Upper lobe of left lung (tissue), 6 donors: ENCODE data around the gene MBIP. TPM values are rescaled to one million over a fixed set of nuclear protein-coding genes. Genes with fewer than 3 reads are reported as not detected.
"Not testable (repeated sequence)": the region's sequence is repeated elsewhere in the genome, so short reads cannot be mapped to it uniquely, and the experiment has no call there.

Experiments
- ATAC-seq, 2 donors: fragments of 200-7000 bp; cut with Tn5 transposase; one replicate each; pipeline ENCODE4 v1.9.1; 2022; ENCODE audit warnings: mild to moderate bottlenecking in 2 of 2, moderate library complexity in 2 of 2; ENCODE audit not compliant: low FRiP score in 2 of 2
- DNase-seq, 2 donors: peaks; one replicate each; pipeline ENCODE4 v3.0.0-alpha.2; 2019 to 2020
- H3K27ac ChIP-seq, 4 donors: fragments of 200-600 bp; sonication (generic); one replicate each; pipeline ENCODE4 v1.5.1; 2016 to 2019
- H3K27me3 ChIP-seq, 4 donors: fragments of 200-600 bp; sonication (generic); one replicate each; pipeline ENCODE4 v1.5.1; 2017 to 2019
- H3K36me3 ChIP-seq, 4 donors: fragments of 200-600 bp; sonication (generic); one replicate each; pipeline ENCODE4 v1.5.1; 2016 to 2019
- H3K4me1 ChIP-seq, 4 donors: fragments of 200-600 bp; sonication (generic); one replicate each; pipeline ENCODE4 v1.5.1; 2018 to 2019
- H3K4me3 ChIP-seq, 4 donors: fragments of 200-600 bp; sonication (generic); one replicate each; pipeline ENCODE4 v1.5.1; 2017 to 2019; ENCODE audit warnings: mild to moderate bottlenecking in 2 of 4, moderate library complexity in 1 of 4
- H3K9me3 ChIP-seq, 4 donors: fragments of 200-600 bp; sonication (generic); one replicate each; pipeline ENCODE4 v1.5.1; 2018 to 2019
- CTCF ChIP-seq, 6 experiments: fragments of 450-650 bp in 4 of 6; fragments of 200-600 bp in 2 of 6; sonication (generic) in 2 of 6; IDR thresholded peaks; one replicate each; pipeline ENCODE4 v1.5.1; 2016 to 2019; ENCODE audit warnings: antibody characterized with exemption in 6 of 6
- EP300 ChIP-seq, 4 donors: sonication (generic); formaldehyde crosslinking; IDR thresholded peaks; one replicate each; pipeline ENCODE4 v1.5.1; 2017; ENCODE audit warnings: antibody characterized with exemption in 4 of 4, control low read depth in 2 of 4
- POLR2A ChIP-seq, 4 donors: fragments of 450-650 bp; IDR thresholded peaks; one replicate each; pipeline ENCODE4 v1.5.1; 2016 to 2017; ENCODE audit warnings: antibody characterized with exemption in 4 of 4, mild to moderate bottlenecking in 2 of 4
- POLR2AphosphoS5 ChIP-seq, 2 donors: sonication (generic); formaldehyde crosslinking; IDR thresholded peaks; one replicate each; pipeline ENCODE4 v1.5.1; 2017; ENCODE audit warnings: antibody characterized with exemption in 2 of 2
- WGBS, 2 donors: methylation state at CpG; one replicate each; pipeline ENCODE4 v1.1.5; 2017 to 2018; 5-methylcytosine and 5-hydroxymethylcytosine counted together
- total RNA-seq, 6 donors: library from RNA; depleted of rRNA in 4 of 6; stranded (reverse); fragments of >200 nt in 4 of 6; gene quantifications; one replicate each; pipeline versions ENCODE4 v1.1.0 to v1.2.1, GENCODE V29; 2016 to 2021
- donor health status: DM: no; HTN: no; CAD: no; lungs with moderate emphysema.
- donor health status: DM: no; HTN: yes; CAD: no; lungs with severe emphysema.

Gene MBIP
- total RNA-seq, 6 donors from 2014 or later, result 65.0 to 264 (median 133) TPM

DNA sequence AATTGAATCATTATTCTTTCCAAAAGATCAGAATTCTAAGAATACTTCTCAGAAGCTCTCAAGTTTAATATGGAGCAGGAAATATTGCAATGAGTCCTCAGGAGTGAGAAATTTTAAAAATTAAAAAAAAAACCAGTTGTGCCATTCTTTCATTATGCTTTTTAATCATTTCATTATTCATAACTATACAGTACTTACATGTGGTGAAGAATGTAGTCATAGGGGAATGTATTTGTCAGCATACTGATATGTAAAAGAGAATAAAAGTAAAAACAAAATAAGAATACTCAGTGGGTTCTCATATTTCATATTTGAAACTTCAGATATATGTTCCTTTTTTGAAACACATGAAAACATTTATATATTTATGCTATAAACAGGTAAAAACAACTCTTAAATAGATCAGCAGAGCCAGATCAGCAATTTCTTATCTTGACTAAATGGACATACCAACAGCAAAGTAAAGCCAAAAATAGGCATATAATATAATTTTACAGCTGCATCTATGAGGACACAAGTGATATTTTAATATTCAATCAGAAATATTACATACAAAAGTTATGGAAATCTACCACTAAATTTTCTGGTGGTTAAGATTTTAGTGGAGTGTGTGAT, 19.9 kb upstream of the MBIP start:
- no peak overlapping the region for H3K4me3 ChIP-seq
- no peak overlapping the region for H3K27ac ChIP-seq
- no peaks in the 10 kb centered on the region for H3K36me3 ChIP-seq
- ATAC-seq (no peak), DNase-seq (no peak)
- no peaks in the 10 kb centered on the region for H3K9me3 ChIP-seq
- H3K4me1 ChIP-seq, result no peaks in the 10 kb centered on the region
- no peaks in the 10 kb centered on the region for H3K27me3 ChIP-seq
- TF ChIP-seq POLR2AphosphoS5 (IDR thresholded peaks at IDR 0.05) (no peak), EP300 (IDR thresholded peaks at IDR 0.05) (no peak), POLR2A (IDR thresholded peaks at IDR 0.05) (no peak), CTCF (IDR thresholded peaks at IDR 0.05) (no peak)

DNA sequence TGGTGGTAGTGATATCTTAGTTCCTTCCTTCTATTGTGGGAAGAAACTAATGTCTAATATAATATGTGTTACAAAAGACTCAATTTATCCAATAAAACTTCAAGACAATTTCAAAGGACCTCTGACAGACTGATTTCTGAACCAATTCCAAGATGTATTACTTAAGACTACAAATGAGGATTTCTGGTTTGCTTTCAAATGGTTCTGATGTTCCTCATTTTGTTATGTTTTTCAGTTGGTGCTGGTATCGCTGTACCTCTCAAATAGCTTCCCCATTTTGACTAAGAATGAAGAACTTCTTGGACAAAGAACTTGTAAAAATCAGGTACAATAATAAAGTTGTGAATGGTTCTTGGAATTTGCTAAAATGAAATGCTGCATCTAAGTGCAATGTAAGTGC, 19.4 kb upstream of the MBIP start:
- Histone ChIP-seq H3K36me3 (no peaks in the 10 kb centered on the region), H3K9me3 (no peaks in the 10 kb centered on the region), H3K4me3 (no peak overlapping the region), H3K27me3 (no peaks in the 10 kb centered on the region), H3K4me1 (no peaks in the 10 kb centered on the region), H3K27ac (no peak overlapping the region)
- DNase-seq, result no peak
- TF ChIP-seq POLR2A (IDR thresholded peaks at IDR 0.05) (no peak), POLR2AphosphoS5 (IDR thresholded peaks at IDR 0.05) (no peak), EP300 (IDR thresholded peaks at IDR 0.05) (no peak), CTCF (IDR thresholded peaks at IDR 0.05) (no peak)
- 56 to 72% methylated on average over 1 of the region's 1 CpG for WGBS, 2 donors
- ATAC-seq, result peak in 1 of 2 donors; percentile 53

- TF ChIP-seq POLR2AphosphoS5 (IDR thresholded peaks at IDR 0.05) (no peak), POLR2A (IDR thresholded peaks at IDR 0.05) (no peak), EP300 (IDR thresholded peaks at IDR 0.05) (no peak), CTCF (IDR thresholded peaks at IDR 0.05) (no peak)
- Histone ChIP-seq H3K4me1 (no peaks in the 10 kb centered on the region), H3K27me3 (no peaks in the 10 kb centered on the region), H3K27ac (no peak overlapping the region), H3K9me3 (no peaks in the 10 kb centered on the region), H3K36me3 (no peaks in the 10 kb centered on the region), H3K4me3 (no peak overlapping the region)
- no peak for DNase-seq
- WGBS, 2 donors, result 81% methylated on average over 4 of the region's 4 CpGs
- no peak for ATAC-seq
Measured at GRCh38 chr14:36333119-36333518, 12.7 kb upstream of the MBIP start.

DNA sequence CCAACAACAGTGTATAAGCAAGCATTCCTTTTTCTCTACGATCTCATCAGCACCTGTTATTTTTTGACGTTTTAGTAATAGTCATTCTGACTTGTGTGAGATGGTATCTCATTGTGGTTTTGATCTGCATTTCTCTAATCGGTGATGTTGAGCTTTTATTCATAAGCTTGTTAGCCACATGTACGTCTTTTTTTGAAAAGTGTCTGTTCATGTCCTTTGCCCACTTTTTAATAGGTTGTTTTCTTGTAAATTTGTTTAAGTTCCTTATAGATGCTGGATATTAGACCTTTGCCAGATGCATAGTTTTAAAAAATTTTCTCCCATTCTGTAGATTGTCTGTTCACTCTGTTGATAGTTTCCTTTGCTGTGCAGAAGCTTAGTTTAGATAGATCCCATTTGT, 7.1 kb upstream of the MBIP start:
- H3K9me3 ChIP-seq, H3K4me1 ChIP-seq, H3K27me3 ChIP-seq, H3K4me3 ChIP-seq, H3K36me3 ChIP-seq, H3K27ac ChIP-seq, ATAC-seq, DNase-seq: not testable (repeated sequence)
- 91 to 93% methylated on average over 4 of the region's 4 CpGs for WGBS, 2 donors

DNA sequence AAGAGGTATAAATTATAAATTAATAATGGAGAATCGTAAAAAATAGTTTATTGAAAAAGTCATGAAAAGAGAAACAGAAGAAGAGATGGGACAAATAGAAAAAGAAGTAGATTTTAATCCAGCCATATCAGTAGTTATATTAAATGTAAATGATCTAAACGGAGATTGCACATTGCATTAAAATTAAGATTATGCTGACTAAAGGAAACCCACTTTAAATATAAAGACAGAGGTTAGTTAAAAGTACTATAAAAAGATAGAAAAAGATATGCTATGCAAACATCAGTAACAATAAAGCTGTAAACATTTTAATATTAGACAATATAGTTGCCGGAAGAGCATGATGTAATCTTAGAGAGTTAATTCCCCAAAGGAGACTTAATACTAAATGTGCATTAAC, 5.4 kb upstream of the MBIP start:
- Histone ChIP-seq H3K27me3 (no peaks in the 10 kb centered on the region), H3K9me3 (no peaks in the 10 kb centered on the region), H3K27ac (no peak overlapping the region), H3K4me1 (peaks cover 0 to 3% (median 0%) of the 10 kb centered on the region in 4 donors), H3K4me3 (no peak overlapping the region), H3K36me3 (no peaks in the 10 kb centered on the region)
- no peak for ATAC-seq
- DNase-seq, result no peak
- 92 to 94% methylated on average over 3 of the region's 3 CpGs for whole genome bisulfite sequencing, 2 donors
- TF ChIP-seq POLR2AphosphoS5 (IDR thresholded peaks at IDR 0.05), result no peak
- TF ChIP-seq POLR2A (IDR thresholded peaks at IDR 0.05), result no peak
- no peak for TF ChIP-seq EP300 (IDR thresholded peaks at IDR 0.05)
- TF ChIP-seq CTCF (IDR thresholded peaks at IDR 0.05), result no peak
